GM19023 (cell line): ENCODE data around the gene RNASE12.
"Not testable (repeated sequence)": the region's sequence is repeated elsewhere in the genome, so short reads cannot be mapped to it uniquely, and the experiment has no call there.

Experiments
- ATAC-seq: cut with Tn5 transposase; IDR thresholded peaks from one replicate; pipeline ENCODE4 v1.9.1; 2021; ENCODE audit warnings: mild to moderate bottlenecking, moderate library complexity; ENCODE audit not compliant: unreplicated experiment

Gene RNASE12

DNA sequence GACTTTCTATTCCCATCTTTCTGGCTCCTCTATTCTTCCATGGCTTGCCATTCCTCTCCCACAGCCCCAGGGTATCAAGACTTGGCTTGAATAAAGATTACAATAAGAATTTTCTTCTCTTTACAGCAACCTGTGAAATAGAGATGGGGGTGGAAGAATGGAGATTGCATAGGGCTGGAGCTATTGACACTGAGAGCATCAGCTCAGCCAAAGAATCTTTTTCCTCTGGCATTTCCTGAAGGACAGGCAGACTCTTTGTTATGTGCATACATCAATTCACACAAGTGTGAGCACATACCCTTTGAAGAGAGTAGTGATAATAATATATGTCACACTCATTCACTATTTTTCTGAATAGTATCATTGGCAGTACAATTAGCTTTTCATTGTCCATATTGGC, 8.0 kb downstream of the RNASE12 start:
- no peak for ATAC-seq

DNA sequence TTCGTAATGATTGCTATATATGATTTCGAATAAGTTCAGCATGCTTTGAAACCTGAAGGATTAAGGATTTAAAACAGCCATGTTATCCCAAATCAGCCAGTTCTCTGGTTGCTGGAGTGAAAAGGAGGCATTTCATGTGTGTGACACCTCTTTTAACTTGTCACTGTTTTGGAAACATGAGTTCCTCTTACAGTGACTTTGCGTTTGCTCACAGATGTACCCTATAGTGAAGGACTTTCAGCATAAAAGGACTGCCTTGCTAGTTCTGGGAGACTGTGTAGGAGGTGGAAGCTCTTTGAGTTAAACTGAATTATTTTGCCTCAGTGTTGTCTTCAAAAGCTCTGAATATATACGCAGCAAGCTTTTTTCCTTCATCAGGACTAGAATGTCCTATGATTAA, 10.9 kb downstream of the RNASE12 start:
- ATAC-seq: no peak

DNA sequence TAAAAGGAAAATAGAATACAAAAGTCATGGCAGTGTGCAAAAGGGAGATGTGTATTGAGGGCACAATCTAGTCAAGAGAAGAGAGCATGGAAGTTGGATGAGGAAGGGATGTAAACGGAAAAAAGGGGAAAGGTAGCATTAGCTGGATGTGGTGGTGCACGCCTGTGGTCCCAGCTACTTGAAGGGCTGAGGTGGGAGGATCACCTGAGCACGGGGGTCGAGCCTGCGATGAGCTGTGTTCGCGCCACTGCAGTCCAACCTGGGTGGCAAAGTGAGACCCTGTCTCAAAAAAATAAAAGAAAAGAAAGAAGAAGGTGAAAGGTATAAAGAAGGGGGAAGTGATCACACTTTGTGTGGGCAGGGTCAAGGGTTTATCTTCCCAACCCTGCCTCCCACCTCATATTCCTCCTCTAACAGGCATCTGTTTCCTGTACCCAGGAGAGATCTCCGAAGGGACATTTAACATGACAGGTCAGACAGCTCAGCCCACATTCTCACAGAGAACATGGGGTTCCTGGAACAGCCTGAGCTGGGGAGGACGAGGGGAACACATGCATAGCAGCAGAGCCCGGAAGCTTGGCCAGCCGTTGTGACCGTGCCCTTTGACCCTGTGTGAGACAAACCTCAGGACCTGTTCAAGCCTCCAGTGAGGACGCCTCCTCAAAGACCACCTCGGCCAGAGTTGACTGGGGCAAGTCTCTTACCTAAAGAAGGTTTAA, 12.2 kb downstream of the RNASE12 start:
- no peak for ATAC-seq

GRCh38 chr14:20578325-20578724, 12.9 kb downstream of the RNASE12 start:
- ATAC-seq: no peak

- ATAC-seq: not testable (repeated sequence)
These were observed 18.7 kb downstream of the RNASE12 start for GRCh38 chr14:20572382-20572990.

DNA sequence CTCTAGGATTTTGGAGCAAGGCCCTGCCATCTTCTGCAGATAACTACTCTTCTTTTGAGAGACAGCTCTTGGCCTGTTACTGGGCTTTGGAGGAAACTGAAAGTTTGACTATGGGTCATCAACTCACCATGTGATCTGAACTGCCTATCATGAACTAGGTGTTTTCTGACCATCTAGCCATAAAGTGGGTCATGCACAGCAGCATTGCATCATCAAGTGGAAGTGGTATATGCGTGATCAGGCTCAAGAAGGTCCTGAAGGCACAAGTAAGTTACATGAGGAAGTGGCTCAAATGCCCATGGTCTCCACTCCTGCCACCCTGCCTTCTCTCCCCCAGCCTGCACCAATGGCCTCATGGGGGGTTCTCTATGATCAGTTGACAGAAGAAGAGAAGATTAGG, 20.5 kb downstream of the RNASE12 start:
- not testable (repeated sequence) for ATAC-seq

- ATAC-seq: not testable (repeated sequence)
These were observed 21.3 kb downstream of the RNASE12 start for GRCh38 chr14:20569865-20570264.

DNA sequence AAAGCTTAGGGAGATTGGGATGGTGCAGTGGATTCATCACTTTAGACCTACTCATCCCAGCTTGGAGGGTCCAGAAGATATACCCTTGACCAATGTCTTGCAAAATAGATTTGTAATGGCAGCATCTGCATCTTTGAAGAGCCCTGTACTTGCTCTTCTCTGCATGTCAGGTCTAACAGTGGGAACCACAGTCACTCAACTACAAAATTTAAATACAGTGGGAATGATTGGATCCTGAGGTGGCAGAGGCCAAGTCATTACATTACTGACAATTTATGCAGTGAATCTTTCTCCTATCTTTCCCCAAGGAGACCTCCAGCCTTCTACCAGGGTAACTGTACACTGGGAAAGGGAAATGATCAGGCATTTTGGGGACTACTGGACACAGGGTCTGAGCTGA, 22.1 kb downstream of the RNASE12 start:
- no peak for ATAC-seq

DNA sequence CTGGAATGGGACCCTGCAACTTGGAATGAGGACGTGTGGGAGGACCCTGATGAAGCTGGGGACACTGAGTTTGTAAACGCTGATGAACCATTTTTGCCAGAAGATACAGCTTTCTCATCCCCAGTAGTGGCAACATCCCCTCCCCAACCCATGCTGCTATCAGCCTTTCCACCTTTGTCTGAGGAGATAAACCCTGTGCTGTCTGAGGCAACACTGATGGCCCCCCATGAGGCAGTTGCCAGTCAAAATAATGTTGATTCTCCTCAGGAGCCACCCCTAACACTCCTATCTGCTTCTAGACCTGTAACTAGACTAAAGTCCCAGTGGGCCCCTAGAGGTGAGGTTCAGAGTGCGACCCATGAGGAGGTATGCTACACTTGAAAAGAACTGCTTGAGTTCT, 22.8 kb downstream of the RNASE12 start:
- ATAC-seq: no peak

DNA sequence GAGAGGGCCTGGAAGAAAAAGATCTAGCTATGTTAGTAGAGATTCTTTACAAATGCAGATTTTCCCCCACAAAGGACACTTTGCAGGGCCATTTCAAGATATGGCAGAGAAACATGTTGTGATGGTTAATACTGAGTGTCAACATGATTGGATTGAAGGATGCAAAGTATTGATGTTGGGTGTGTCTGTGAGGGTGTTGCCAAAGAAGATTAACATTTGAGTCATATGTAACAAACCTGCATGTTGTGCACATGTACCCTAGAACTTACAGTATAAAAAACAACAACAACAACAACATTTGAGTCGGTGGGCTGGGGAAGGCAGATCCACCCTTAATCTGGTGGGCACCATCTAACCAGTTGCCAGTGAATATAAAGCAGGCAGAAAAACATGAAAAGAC, 24.0 kb downstream of the RNASE12 start:
- ATAC-seq: not testable (repeated sequence)

DNA sequence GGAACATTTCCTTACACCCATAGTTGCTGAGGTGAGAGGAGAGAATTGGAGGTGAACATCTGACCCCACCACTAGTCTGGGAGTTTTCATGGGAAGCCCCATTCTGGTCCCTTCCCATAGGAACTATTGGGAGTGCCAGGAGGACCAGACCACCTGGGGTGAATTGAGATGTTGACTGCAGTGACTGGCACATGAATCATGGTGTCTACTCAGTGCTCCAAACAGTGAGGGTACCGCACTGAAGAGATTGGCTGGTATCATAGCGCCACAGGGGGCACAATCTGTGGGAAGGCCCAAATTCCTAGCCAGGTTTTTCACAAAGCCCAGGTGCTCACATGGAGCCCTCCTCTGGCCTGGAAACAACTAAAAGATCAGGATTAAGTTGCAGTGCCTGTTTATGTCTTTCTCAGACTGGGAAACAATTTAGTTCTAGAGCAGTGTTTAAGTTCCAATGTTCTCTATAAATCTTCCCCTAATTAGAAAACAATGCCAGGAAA, 26.6 kb downstream of the RNASE12 start:
- no peak for ATAC-seq

DNA sequence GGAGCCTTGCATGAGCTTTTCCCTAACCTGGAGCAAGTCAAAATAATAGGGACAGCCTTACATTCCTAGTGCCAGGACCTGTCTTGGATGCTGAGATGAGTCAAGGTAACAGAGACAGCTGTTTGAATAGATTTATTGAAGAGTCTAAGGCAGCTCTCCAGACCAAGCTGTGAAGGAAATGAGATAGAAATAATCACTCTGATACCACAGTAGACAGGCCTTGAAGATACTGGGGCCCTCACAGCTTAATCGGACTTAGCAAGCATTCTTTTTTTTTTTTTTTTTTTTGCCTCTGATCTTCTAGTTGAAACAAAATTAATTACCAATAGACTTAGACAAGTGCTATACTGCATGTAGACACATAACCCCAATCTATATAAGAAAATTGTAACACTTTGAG, 27.2 kb downstream of the RNASE12 start:
- no peak for ATAC-seq

DNA sequence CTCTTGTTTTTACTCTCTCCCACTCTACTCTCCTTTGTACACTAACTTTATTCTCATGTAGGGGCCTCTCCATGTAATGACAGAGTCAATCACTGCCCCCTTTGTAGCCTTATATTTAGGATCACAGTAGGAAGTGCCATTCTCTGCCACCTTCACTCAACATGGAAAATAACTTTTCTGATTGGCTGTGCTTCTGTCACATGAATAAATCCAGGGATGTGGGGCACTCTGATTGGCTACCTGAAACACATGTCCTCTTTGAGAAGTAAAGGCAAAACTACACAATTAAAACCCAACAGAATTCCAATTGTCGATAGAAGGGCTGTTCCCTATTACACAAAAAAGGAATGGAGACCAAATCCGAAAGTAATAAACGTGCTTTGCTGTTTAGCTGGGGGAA, 30.2 kb downstream of the RNASE12 start, which contains the start of gene RNASE9:
Gene RNASE9 (minus strand): TSS at position 87 of the 400 bp plus-strand sequence.
- no peak for ATAC-seq

DNA sequence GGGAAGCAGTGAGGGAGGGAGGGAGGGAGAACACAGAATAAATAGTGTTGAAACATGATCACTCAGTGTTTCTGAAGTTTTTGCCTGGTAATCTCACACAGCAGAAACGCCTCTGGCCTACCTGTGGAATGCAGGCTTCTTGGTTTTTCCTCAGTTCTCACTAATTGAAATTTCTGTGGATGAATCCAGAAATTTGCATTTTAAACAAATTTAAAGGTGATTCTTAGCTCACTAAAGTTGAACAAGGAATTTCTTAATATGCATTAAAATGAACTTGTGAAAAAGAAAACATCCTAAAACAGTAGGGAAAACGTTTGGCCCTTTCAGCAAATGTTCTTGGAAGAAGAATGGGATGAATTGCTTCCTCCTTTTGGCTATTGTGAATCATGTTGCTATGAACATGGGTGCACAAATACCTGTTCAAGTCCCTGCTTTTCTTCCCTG, 31.7 kb downstream of the RNASE12 start:
- no peak for ATAC-seq

GRCh38 chr14:20557212-20557542, 34.0 kb downstream of the RNASE12 start:
- ATAC-seq: no peak

- ATAC-seq: no peak
These were observed 34.5 kb downstream of the RNASE12 start for GRCh38 chr14:20556500-20557211.

GRCh38 chr14:20555845-20556244, 35.3 kb downstream of the RNASE12 start:
- ATAC-seq: no peak

DNA sequence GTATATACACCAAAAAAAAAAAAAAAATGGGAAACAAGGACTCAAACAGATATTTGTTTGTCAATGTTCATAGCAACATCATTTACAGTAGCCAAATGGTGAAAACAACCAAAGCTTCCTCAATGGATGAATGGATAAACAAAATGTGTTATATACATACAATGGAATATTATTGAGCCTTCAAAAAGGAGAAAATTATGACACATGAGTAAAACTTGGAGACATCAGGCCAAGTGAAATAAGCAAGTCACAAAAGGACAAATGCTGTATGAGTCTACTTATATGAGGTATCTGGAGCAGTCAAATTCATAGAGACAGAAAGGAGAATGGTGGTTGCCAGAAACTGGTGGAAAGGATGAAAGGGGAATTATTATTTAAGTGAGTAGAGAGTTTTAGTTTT, 38.2 kb downstream of the RNASE12 start:
- ATAC-seq: no peak

GRCh38 chr14:20551606-20552005, 39.6 kb downstream of the RNASE12 start:
- no peak for ATAC-seq

- ATAC-seq: no peak
These were observed 40.2 kb downstream of the RNASE12 start for GRCh38 chr14:20550926-20551325.

DNA sequence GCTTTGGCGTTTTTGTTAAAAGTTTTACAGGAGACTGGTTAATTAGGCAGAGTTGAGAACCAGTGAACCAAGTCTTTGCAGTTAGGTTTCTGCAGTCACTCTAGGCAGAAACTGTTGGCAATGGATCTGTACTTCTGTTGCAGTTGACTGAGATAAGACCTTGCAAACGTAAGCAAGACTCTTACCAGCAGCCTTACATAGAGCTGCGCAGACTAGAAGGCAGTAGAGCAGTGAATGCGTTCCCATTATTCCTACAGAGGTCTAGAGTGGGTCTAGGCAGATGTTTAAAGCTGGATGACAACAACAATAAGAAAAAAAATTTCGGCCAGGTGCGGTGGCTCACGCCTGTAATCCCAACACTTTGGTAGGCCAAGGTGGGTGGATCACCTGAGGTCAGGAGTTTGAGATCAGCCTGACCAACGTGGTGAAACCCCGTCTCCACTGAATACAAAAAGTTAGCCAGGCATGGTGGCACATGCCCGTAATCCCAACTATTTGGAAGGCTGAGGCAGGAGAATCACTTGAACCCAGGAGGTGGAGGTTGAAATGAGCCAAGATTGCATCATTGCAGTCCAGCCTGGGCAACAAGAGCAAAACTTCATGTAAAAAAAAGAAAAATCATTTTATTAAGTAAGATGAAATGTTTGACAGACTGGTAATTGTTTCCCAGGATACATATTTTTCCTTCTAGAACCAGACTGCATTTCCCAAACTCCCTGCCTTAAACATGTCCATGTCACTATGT, 42.6 kb downstream of the RNASE12 start:
- no peak for ATAC-seq
